ENCODE measurements around the gene REXO1. TPM values are rescaled to one million over a fixed set of nuclear protein-coding genes. Genes with fewer than 3 reads are reported as not detected.
A peak's percentile ranks its signal among the peaks of the same experiment; 100 is the strongest.

Gene REXO1
- total and polyA plus RNA-seq, 9 of the 15 experiments (the other 6 are each of a cell fraction or from before 2014, with no cell fraction given): 0.04 to 63.3 (median 15.8) TPM

DNA sequence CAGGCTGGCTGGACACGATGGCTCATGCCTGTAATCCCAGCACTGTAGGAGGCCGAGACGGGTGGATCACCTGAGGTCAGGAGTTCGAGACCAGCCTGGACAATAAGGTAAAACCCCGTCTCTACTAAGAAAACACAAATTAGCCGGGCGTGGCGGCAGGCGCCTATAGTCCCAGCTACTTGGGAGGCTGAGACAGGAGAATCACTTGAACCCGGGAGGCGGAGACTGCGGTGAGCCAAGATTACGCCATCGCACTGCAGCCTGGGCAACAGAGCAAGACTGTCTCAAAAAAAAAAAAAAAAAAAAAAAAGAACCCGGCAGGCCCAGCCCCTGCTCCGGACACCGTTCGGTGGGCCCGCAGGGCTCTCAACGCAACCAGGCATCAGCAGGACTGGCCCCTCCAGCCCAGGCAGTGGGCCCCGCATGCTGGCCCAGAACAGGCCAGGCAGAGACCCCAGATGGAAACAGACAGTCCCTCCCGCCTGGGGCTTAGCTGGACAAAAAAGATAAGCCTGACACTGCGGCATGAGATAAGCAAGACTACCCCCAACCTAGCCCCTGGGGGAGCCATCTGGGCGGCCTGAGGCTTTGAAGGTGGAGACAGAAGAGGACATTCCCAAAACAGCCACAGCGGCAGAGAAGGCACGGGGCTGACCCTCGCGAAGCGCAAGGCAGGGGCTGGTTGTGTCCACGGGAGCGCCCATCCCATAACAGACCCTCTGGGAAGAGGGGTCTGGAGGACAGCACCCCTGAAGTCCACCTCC lies 11.6 kb downstream of the REXO1 start (continued):
- TF ChIP-seq, protein P1, sequence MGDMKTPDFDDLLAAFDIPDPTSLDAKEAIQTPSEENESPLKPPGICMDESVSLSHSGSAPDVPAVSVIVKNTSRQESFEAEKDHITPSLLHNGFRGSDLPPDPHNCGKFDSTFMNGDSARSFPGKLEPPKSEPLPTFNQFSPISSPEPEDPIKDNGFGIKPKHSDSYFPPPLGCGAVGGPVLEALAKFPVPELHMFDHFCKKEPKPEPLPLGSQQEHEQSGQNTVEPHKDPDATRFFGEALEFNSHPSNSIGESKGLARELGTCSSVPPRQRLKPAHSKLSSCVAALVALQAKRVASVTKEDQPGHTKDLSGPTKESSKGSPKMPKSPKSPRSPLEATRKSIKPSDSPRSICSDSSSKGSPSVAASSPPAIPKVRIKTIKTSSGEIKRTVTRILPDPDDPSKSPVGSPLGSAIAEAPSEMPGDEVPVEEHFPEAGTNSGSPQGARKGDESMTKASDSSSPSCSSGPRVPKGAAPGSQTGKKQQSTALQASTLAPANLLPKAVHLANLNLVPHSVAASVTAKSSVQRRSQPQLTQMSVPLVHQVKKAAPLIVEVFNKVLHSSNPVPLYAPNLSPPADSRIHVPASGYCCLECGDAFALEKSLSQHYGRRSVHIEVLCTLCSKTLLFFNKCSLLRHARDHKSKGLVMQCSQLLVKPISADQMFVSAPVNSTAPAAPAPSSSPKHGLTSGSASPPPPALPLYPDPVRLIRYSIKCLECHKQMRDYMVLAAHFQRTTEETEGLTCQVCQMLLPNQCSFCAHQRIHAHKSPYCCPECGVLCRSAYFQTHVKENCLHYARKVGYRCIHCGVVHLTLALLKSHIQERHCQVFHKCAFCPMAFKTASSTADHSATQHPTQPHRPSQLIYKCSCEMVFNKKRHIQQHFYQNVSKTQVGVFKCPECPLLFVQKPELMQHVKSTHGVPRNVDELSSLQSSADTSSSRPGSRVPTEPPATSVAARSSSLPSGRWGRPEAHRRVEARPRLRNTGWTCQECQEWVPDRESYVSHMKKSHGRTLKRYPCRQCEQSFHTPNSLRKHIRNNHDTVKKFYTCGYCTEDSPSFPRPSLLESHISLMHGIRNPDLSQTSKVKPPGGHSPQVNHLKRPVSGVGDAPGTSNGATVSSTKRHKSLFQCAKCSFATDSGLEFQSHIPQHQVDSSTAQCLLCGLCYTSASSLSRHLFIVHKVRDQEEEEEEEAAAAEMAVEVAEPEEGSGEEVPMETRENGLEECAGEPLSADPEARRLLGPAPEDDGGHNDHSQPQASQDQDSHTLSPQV (IDR thresholded peaks at IDR 0.05): 0 out of 2 replicates have a peak, but pooled peaks have one; percentile 30
- peak; percentile 84 for TF ChIP-seq FOXM1 (IDR thresholded peaks at IDR 0.05; ENCODE audit: low read depth)
- TF ChIP-seq FOXM1 (CRISPR knock-in tag; IDR thresholded peaks at IDR 0.05; ENCODE audit: low read depth): no peak
- peak; percentile 35 for TF ChIP-seq HNRNPLL (IDR thresholded peaks at IDR 0.05; ENCODE audit: low read depth, low read length, poor library complexity, severe bottlenecking)
- no peak for TF ChIP-seq CHD1 (IDR thresholded peaks at IDR 0.05; ENCODE audit: low read length)
- TF ChIP-seq, protein P2, sequence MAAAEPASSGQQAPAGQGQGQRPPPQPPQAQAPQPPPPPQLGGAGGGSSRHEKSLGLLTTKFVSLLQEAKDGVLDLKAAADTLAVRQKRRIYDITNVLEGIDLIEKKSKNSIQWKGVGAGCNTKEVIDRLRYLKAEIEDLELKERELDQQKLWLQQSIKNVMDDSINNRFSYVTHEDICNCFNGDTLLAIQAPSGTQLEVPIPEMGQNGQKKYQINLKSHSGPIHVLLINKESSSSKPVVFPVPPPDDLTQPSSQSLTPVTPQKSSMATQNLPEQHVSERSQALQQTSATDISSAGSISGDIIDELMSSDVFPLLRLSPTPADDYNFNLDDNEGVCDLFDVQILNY (CRISPR knock-in tag; IDR thresholded peaks at IDR 0.05): no peak
- 0 out of 2 replicates have a peak, but pooled peaks have one; percentile 46 for TF ChIP-seq SP1 (CRISPR knock-in tag; IDR thresholded peaks at IDR 0.05)
- TF ChIP-seq SAFB (IDR thresholded peaks at IDR 0.05; ENCODE audit: borderline replicate concordance, low read depth, low read length): no peak
- peak; percentile 82; the same call in 1 of the 2 replicates for TF ChIP-seq SMARCC2 (IDR thresholded peaks at IDR 0.05; ENCODE audit: low read depth)
- TF ChIP-seq ADNP (tag; IDR thresholded peaks at IDR 0.05): peak; percentile 96
- peak; percentile 49; the same call in 1 of the 2 replicates for TF ChIP-seq MBD2 (IDR thresholded peaks at IDR 0.05; ENCODE audit: borderline replicate concordance, low read depth)
- peak; percentile 96 for TF ChIP-seq TCF3 (CRISPR knock-in tag; IDR thresholded peaks at IDR 0.05)
- TF ChIP-seq, protein P3, sequence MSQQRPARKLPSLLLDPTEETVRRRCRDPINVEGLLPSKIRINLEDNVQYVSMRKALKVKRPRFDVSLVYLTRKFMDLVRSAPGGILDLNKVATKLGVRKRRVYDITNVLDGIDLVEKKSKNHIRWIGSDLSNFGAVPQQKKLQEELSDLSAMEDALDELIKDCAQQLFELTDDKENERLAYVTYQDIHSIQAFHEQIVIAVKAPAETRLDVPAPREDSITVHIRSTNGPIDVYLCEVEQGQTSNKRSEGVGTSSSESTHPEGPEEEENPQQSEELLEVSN (IDR thresholded peaks at IDR 0.05; ENCODE audit: borderline replicate concordance in 1 of 2, extremely low read depth in 1 of 2, insufficient read depth in 1 of 2, insufficient read length in 1 of 2, low read depth in 1 of 2, low read length in 1 of 2, poor library complexity in 1 of 2, severe bottlenecking in 1 of 2): peak in 1 of 2 experiments; percentile 35
- TF ChIP-seq KDM2B (CRISPR knock-in tag; IDR thresholded peaks at IDR 0.05): no peak
- TF ChIP-seq RNF2 (IDR thresholded peaks at IDR 0.05): peak; percentile 84
- TF ChIP-seq ZBTB7A (IDR thresholded peaks at IDR 0.05; ENCODE audit: borderline replicate concordance, control insufficient read depth, low read depth, low read length): peak; percentile 83
- TF ChIP-seq ZNF785 (CRISPR knock-in tag; IDR thresholded peaks at IDR 0.05): no peak
- no peak for TF ChIP-seq ZNF239 (CRISPR knock-in tag; IDR thresholded peaks at IDR 0.05)
- peak; percentile 26; the same call in 1 of the 2 replicates for TF ChIP-seq RB1 (IDR thresholded peaks at IDR 0.05; ENCODE audit: low read depth)
- peak; percentile 92 for TF ChIP-seq POLR2AphosphoS5 (IDR thresholded peaks at IDR 0.05; ENCODE audit: control insufficient read depth, insufficient read depth, low read depth, low read length)
- TF ChIP-seq KLF16 (IDR thresholded peaks at IDR 0.05): peak; percentile 96
- no peak for TF ChIP-seq EWSR1 (IDR thresholded peaks at IDR 0.05; ENCODE audit: borderline replicate concordance, low read depth, partially characterized antibody)
- no peak for TF ChIP-seq ZNF133 (CRISPR knock-in tag; IDR thresholded peaks at IDR 0.05)

Data from K562 (cell line).